PC-9 (cell line): ENCODE measurements around the gene HSD11B1. TPM values are rescaled to one million over a fixed set of nuclear protein-coding genes. Genes with fewer than 3 reads are reported as not detected.
A peak's percentile ranks its signal among the peaks of the same experiment; 100 is the strongest.

Source experiments
- BruUV-seq: library from RNA; stranded (reverse); fragments of 400-500 nt; replicated peaks from 2 replicates; lab custom pipeline; 2021; lab: Mats Ljungman, UMichigan
- CTCF ChIA-PET: fragments of 300-600 bp; sonication (Branson Sonifier 250); formaldehyde crosslinking; loops from one replicate; lab custom pipeline; 2022; ENCODE audit warnings: antibody characterized with exemption; lab: Charles Lee
- POLR2A ChIA-PET: fragments of 300-600 bp; sonication (Branson Sonifier 250); formaldehyde crosslinking; loops from one replicate; lab custom pipeline; 2022; ENCODE audit warnings: antibody characterized with exemption; ENCODE audit not compliant: unreplicated experiment; lab: Charles Lee
- DNase-seq, 2 experiments: peaks; one replicate each; pipeline versions ENCODE4 v3.0.0 to v3.0.0-alpha.2; 2015 to 2022; ENCODE audit warnings: mixed read lengths in 1 of 2
- H2AFZ ChIP-seq: fragments of 200-600 bp; sonication (generic); 2 replicates; pipeline ENCODE4 v1.8.1; 2017; ENCODE audit warnings: antibody characterized with exemption
- H3F3A ChIP-seq: fragments of 200-600 bp; sonication (generic); 2 replicates; pipeline ENCODE4 v1.8.1; 2017; ENCODE audit warnings: antibody characterized with exemption, mild to moderate bottlenecking, low read depth; ENCODE audit not compliant: insufficient read depth
- H3K27ac ChIP-seq: fragments of 200-600 bp; sonication (generic); 2 replicates; pipeline ENCODE4 v1.6.1; 2016; ENCODE audit warnings: mixed run types
- H3K27me3 ChIP-seq: fragments of 200-600 bp; sonication (generic); 2 replicates; pipeline ENCODE4 v1.6.1; 2016; ENCODE audit warnings: low read depth, mixed run types; ENCODE audit not compliant: insufficient read depth
- H3K36me3 ChIP-seq: fragments of 200-600 bp; sonication (generic); 2 replicates; pipeline ENCODE4 v1.6.1; 2016; ENCODE audit warnings: low read depth, mixed run types
- H3K4me1 ChIP-seq: fragments of 200-600 bp; sonication (generic); replicated peaks from 2 replicates; pipeline ENCODE4 v1.6.1; 2016; ENCODE audit warnings: mixed run types; ENCODE audit not compliant: insufficient read depth
- H3K4me2 ChIP-seq: fragments of 200-600 bp; sonication (generic); 2 replicates; pipeline ENCODE4 v1.6.1; 2017; ENCODE audit warnings: mixed run types
- H3K4me3 ChIP-seq: fragments of 200-600 bp; sonication (generic); 2 replicates; pipeline ENCODE4 v1.6.1; 2016; ENCODE audit warnings: mixed run types
- H3K79me2 ChIP-seq: fragments of 200-600 bp; sonication (generic); 2 replicates; pipeline ENCODE4 v1.6.1; 2017; ENCODE audit warnings: low read depth, mixed run types
- H3K9me2 ChIP-seq: fragments of 200-600 bp; sonication (generic); 2 replicates; pipeline ENCODE4 v1.8.1; 2017; ENCODE audit warnings: mild to moderate bottlenecking; ENCODE audit not compliant: insufficient read depth
- H3K9me3 ChIP-seq: fragments of 200-600 bp; sonication (generic); 2 replicates; pipeline ENCODE4 v1.8.1; 2016; ENCODE audit warnings: low read depth; ENCODE audit not compliant: insufficient read depth
- H4K20me1 ChIP-seq: fragments of 200-600 bp; sonication (generic); 2 replicates; pipeline ENCODE4 v1.8.1; 2017; ENCODE audit not compliant: insufficient read depth
- EZH2 ChIP-seq: fragments of 200-600 bp; sonication (generic); IDR thresholded peaks from 2 replicates; pipeline ENCODE4 v1.8.0; 2017; ENCODE audit warnings: antibody characterized with exemption, low read depth
- intact Hi-C: fragments of 100-400 bp; cut with micrococcal nuclease; formaldehyde crosslinking; loops from one replicate; pipeline ENCODE4 v1.10.0; 2022; ENCODE audit not compliant: unreplicated experiment
- total RNA-seq: library from RNA; stranded (reverse); gene quantifications from 2 replicates; pipeline ENCODE4 v1.2.3, GENCODE V29; 2021
- TF ChIP-seq, protein P1 (sequence below): fragments of 200-600 bp; sonication (generic); conservative IDR thresholded peaks from 2 replicates; pipeline ENCODE4 v1.6.1; 2017; ENCODE audit warnings: mixed run types, antibody characterized with exemption, mild to moderate bottlenecking, moderate library complexity

The HSD11B1 gene
- total RNA-seq, 1 experiment from 2014 or later: not detected

- BruUV-seq: no TSS peak
- Histone ChIP-seq H3K9me2 (no peaks in the 10 kb centered on the region), H3K9me3 (no peaks in the 10 kb centered on the region), H3F3A (peaks cover 25% of the 10 kb centered on the region), H3K4me2 (no peak overlapping the region), H3K79me2 (no peaks in the 10 kb centered on the region), H3K4me1 (peaks cover 67% of the 10 kb centered on the region), H4K20me1 (no peaks in the 10 kb centered on the region), H3K27me3 (no peaks in the 10 kb centered on the region), H2AFZ (no peak overlapping the region), H3K36me3 (no peaks in the 10 kb centered on the region), H3K27ac (peak overlapping the region; percentile 41; the same call in 1 of the 2 replicates), H3K4me3 (no peak overlapping the region)
- no peak for DNase-seq
- TF ChIP-seq, protein P1, sequence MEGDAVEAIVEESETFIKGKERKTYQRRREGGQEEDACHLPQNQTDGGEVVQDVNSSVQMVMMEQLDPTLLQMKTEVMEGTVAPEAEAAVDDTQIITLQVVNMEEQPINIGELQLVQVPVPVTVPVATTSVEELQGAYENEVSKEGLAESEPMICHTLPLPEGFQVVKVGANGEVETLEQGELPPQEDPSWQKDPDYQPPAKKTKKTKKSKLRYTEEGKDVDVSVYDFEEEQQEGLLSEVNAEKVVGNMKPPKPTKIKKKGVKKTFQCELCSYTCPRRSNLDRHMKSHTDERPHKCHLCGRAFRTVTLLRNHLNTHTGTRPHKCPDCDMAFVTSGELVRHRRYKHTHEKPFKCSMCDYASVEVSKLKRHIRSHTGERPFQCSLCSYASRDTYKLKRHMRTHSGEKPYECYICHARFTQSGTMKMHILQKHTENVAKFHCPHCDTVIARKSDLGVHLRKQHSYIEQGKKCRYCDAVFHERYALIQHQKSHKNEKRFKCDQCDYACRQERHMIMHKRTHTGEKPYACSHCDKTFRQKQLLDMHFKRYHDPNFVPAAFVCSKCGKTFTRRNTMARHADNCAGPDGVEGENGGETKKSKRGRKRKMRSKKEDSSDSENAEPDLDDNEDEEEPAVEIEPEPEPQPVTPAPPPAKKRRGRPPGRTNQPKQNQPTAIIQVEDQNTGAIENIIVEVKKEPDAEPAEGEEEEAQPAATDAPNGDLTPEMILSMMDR: no peak
- TF ChIP-seq EZH2: no peak
- intact Hi-C loops: loop anchor here (10.0 kb wide), 3 partner anchors 233 to 293 kb away; no protein-coding TSS in a partner anchor
- CTCF ChIA-PET: no interaction called here
- POLR2A ChIA-PET: no interaction called here
Measured at GRCh38 chr1:209657918-209658317, 46.7 kb upstream of the HSD11B1 start.

DNA sequence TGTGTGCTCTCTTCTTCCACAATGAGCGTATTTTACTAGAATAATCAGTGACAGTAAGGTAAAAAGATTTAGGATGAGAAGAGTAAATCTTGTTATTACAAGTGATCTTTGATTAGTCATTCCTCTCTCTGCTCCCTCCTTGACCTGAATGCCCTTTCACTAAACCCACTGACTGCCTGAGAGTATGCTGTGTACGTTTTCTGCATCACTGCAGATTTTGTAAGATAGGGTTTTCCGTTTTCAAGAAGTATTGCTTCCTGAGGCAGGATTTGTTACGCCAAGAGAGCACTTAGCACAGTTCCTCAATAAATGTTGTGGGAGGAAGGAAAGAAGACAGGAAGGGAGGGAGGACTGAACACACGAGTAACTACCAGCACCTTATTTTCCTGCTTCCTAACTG, 44.7 kb upstream of the HSD11B1 start:
- no TSS peak for BruUV-seq
- H3K27ac ChIP-seq: peak overlapping the region; percentile 47
- no peaks in the 10 kb centered on the region for H3K27me3 ChIP-seq
- H3K9me2 ChIP-seq: no peaks in the 10 kb centered on the region
- no peak for TF ChIP-seq EZH2
- TF ChIP-seq, protein P1: no peak
- DNase-seq: no peak
- no peak overlapping the region for H3K4me3 ChIP-seq
- peaks cover 20% of the 10 kb centered on the region for H3F3A ChIP-seq
- POLR2A ChIA-PET: no interaction called here
- H3K4me2 ChIP-seq: peak overlapping the region; percentile 35
- CTCF ChIA-PET: no interaction called here
- H4K20me1 ChIP-seq: no peaks in the 10 kb centered on the region
- intact Hi-C loops: loop anchor here (10.0 kb wide), 3 partner anchors 235 to 295 kb away; no protein-coding TSS in a partner anchor
- H3K4me1 ChIP-seq: peaks cover 49% of the 10 kb centered on the region
- no peaks in the 10 kb centered on the region for H3K79me2 ChIP-seq
- no peaks in the 10 kb centered on the region for H3K36me3 ChIP-seq
- H3K9me3 ChIP-seq: no peaks in the 10 kb centered on the region
- H2AFZ ChIP-seq: peak overlapping the region; percentile 12; the same call in 1 of the 2 replicates

- CTCF ChIA-PET: no interaction called here
- H3K27ac ChIP-seq: no peak overlapping the region
- POLR2A ChIA-PET: interaction anchor here (0.6 kb wide), 1 partner anchor 144 kb away, joined by 5 read pairs; no protein-coding TSS in a partner anchor
Measured at GRCh38 chr1:209661071-209661470, 43.6 kb upstream of the HSD11B1 start.

More at GRCh38 chr1:209661071-209661470, 43.6 kb upstream of the HSD11B1 start:
- H3K9me3 ChIP-seq: no peaks in the 10 kb centered on the region
- H3K9me2 ChIP-seq: no peaks in the 10 kb centered on the region; the same call in 1 of the 2 replicates
- no peak for DNase-seq
- H3K79me2 ChIP-seq: no peaks in the 10 kb centered on the region
- TF ChIP-seq EZH2: no peak
- TF ChIP-seq, protein P1: no peak
- H3F3A ChIP-seq: peaks cover 8% of the 10 kb centered on the region
- H2AFZ ChIP-seq: no peak overlapping the region
- H3K36me3 ChIP-seq: no peaks in the 10 kb centered on the region
- H4K20me1 ChIP-seq: no peaks in the 10 kb centered on the region
- intact Hi-C loops: no loop called here
- no peak overlapping the region for H3K4me3 ChIP-seq
- BruUV-seq: no TSS peak
- no peak overlapping the region for H3K4me2 ChIP-seq
- H3K4me1 ChIP-seq: peaks cover 37% of the 10 kb centered on the region
- no peaks in the 10 kb centered on the region for H3K27me3 ChIP-seq
